Measurements from ENCODE around the gene MEGF8.

DNA sequence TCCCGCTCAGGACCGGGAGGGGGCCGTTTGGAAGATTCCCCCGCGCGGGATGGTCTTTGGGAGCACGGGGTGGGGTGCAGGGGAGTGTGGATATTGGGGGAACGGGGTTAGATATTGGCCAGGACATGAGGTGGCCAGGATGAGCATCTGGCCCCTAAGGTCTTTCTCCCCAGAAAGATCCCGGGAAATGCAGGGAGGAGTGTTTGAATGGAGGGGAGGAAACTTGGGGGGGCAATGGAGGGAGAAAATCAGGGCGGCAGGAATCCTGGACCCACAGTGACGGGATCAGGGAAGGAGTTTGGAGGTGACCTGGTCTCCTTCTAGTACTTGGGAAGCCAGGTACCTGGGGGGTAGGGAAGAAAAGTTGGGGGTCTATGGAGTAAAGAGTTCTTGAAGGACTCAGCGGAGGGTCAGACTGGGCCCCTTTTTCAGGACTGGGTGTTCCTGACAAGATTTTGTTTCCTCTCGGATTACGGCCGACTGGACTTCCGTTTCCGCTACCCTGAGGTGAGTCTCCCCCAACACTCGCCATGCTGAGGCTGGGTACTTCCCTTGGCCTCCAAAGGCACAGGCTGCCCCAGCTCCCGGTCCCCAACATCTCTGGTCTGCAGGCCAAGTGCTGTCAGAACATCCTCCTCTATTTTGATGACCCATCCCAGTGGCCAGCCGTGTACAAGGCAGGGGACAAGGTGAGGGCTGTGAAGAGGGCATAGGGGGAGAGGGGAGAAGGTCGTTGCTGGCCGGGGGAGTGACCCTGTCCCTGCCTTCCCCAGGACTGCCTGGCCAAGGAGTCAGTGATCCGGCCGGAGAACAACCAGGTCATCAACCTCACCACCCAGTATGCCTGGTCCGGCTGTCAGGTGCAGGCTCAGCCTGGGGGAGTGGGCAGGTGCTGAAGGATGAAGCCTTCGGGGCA is 11.3 kb upstream of the MEGF8 start:
- no peak for TF ChIP-seq GATA2 (IDR thresholded peaks at IDR 0.05; ENCODE audit: low read depth, low read length)
- no peak for TF ChIP-seq GATA3 (IDR thresholded peaks at IDR 0.05; ENCODE audit: low read depth, low read length)

Data from SH-SY5Y (cell line).